ENCODE data around the gene WNT3.
A peak's percentile ranks its signal among the peaks of the same experiment; 100 is the strongest.
"Not testable (repeated sequence)": the region's sequence is repeated elsewhere in the genome, so short reads cannot be mapped to it uniquely, and the experiment has no call there.

Gene WNT3

GRCh38 chr17:46818316-46818928, at the start of gene WNT3:
WNT3 (minus strand) TSS chr17:46818692; CDS start chr17:46818597, 95 bp downstream.
- DNase-seq = no peak

DNA sequence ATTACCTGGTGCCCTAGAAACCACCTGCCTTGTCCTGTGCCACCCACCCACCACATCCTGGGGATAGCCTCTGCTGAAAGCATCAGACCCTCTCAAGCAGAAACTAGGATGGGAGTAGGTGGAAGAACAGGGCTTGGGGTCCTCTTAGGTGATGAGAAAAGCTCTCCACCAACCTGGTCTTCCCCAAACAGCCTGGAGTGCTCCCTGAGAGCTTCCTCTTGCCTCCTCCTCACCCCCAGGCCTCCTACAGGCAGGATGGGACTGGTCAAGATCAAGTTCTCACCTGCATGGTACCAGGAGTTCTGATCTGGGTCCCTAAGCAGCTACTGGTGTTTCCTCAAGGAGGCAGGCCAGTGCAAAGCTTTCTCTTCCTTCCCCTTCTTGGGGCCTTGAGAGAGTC, 48.3 kb upstream of the WNT3 start:
- no peak for DNase-seq

DNA sequence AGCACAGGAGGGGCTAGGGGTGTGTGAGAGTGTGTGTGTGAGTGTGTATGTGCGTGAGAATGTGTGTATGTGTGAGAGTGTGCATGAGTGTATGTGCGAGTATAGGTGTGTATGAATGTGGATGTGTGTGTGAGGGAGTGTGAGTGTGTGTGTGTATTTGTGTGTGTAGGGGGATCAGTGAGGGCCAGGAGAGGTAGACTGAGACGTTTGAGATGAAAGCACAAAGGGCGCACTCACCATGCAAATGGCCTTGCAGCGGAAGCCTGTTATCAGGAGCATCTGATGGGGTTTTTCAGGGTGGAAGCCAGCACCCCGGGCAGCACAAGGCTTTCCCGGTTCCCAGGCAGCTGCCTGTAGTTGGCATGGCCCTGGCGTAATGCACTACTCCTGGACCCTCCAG, 47.8 kb upstream of the WNT3 start:
- no peak for DNase-seq

GRCh38 chr17:46865100-46865499, 46.6 kb upstream of the WNT3 start:
- DNase-seq = no peak

GRCh38 chr17:46863383-46864121, 45.1 kb upstream of the WNT3 start:
- DNase-seq = no peak

GRCh38 chr17:46862949-46863348, 44.5 kb upstream of the WNT3 start:
- no peak for DNase-seq

- no peak for DNase-seq
Measured at GRCh38 chr17:46859996-46860395, 41.5 kb upstream of the WNT3 start.

GRCh38 chr17:46857600-46857999, 39.1 kb upstream of the WNT3 start:
- no peak for DNase-seq

DNA sequence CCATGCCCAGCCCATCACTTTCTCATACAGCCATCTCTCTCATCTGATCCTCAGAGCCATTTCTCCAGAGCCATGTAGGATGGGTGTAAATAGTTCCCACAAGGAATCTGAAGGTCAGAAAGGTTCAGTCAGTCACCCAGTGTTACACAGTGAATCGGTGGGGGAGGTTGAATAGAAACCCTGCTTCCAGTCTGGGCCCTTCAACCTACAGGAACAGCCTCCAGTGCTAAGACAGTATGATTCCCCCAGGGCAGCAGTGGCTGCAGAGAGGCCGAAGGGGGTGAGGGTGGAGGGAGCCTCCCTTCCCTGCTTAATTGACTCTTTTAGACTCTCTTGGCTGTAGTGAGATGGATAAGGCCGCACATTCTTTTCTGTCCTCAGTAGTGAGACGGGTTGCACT, 36.5 kb upstream of the WNT3 start:
- DNase-seq = no peak

GRCh38 chr17:46854515-46854914, 36.0 kb upstream of the WNT3 start:
- no peak for DNase-seq

DNA sequence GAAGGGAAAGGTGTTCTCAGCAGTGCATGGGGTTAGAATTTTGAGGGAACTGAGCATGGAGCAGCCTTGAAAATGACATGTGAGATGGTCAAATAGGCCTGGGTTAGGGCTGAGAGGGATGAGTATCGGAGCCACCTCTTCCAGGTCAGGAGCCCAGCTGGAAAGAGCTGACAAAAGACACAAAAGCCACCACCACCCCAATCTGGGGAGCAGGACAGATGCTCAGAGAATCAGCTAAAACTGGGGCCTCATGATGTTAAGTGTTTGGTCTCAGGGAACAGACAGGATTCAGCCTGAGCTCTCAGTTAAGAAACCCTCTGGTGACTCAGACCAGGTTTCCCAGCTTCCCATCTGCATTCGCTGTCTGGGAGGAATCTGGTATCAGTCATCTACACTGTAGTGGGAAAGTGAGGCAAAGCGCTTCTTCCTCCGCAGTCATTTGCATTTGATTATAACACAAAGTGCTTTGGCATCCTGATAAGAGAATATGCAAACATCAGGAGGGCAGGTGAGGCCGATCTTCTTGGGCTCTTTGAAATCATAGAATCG, 35.5 kb upstream of the WNT3 start:
- no peak for DNase-seq

DNA sequence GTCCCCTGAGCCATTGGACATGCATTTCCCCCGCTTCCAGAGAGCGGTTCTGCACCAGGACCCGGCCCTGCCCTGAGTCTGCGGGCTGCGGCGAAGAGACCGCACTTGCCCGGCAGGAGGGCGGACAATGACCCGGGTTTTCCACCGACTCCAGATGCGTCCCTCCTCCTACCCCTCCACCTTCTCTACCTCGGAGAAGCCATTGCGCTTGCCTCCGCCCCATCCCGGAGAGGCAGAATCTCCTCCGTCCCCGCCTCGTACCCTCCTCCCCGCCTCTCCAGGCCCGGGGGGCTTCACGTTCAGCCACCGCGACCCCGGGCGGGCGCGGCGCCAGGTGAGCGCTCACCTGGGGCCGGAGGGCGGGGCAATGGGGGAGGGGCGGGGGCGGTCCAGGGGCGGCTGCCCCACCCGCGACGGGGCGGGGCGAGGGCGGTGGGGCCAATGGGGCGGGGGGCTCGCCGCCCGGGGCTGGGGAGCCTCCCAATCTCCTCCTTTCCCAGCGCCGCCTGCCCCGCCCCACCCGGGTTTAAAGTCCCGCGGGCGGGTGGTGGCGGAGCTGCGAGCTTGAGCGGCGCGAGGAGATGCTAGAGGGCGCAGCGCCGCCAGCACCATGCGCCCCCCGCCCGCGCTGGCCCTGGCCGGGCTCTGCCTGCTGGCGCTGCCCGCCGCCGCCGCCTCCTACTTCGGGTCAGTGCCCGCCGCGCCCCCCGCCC, 32.7 kb upstream of the WNT3 start, which contains the start of gene WNT9B:
TSS of gene WNT9B (plus strand) at position 555 of the 713 bp plus-strand sequence. CDS start at position 611, 56 bp downstream.
- DNase-seq = peak; percentile 7

- DNase-seq = no peak
Measured at GRCh38 chr17:46850688-46851028, 32.2 kb upstream of the WNT3 start.

DNA sequence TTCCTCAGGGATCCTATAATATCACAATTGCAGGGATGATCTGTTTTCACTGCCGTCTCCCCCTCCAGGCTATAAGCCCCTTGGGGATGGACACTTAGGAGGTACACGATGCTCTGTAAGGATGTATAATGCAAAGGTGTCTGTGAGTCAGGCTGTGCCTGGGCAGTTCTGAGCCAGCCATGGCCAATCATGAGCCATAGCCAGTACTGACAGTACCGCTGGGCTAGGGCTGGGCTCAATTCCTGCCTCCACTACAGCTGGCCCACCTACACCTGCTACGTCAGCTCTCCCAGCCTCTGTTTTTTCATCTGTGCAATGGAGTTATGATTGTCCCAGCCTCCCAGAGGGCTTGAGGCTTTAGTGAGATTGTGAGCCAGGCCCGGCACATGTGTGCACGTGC, 30.0 kb upstream of the WNT3 start:
- DNase-seq = no peak

GRCh38 chr17:46847204-46848191, 29.0 kb upstream of the WNT3 start:
- no peak for DNase-seq

- no peak for DNase-seq
Measured at GRCh38 chr17:46842835-46843234, 24.3 kb upstream of the WNT3 start.

DNA sequence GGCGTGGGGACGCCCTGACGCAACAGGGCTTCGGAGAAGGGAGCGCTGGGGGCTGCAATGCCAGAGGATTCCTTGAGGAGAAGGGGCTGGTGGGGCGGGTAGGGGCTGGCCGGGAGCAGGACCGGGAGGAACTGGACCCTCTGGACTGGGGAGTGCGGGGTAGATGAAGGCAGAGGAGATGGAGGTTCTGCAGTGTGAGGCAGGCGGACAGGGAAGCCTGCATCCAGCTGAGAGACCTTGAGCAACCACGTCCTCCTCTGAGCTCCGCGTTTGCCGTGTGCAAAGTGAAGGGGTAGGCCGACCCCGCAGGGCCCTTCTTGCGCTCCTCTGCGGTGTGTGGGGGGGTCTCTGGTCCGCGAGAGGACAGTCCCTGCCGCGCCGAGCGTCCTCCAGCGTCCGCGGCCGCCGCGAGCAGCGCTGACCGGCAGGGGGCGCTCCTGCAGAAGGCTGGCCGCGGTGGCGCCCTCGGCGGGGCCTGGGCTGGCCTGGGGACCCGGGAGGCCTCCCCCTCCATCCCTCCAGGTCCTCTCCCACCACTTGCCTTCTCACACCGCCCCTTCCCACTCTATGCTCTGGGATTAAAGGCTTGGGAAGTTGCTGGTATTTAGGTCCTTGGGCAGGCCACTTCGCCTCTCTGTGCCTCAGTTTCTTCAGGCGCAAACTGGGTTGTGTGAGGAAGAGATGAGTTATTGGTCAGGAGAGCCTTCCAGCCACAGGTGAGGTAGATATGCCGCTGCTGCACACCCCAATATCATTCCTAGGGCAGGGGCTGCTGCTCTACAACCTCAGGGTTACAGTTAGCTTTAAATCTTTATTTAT, 23.3 kb upstream of the WNT3 start:
- DNase-seq = no peak

- DNase-seq = not testable (repeated sequence)
Measured at GRCh38 chr17:46840596-46840995, 22.1 kb upstream of the WNT3 start.

DNA sequence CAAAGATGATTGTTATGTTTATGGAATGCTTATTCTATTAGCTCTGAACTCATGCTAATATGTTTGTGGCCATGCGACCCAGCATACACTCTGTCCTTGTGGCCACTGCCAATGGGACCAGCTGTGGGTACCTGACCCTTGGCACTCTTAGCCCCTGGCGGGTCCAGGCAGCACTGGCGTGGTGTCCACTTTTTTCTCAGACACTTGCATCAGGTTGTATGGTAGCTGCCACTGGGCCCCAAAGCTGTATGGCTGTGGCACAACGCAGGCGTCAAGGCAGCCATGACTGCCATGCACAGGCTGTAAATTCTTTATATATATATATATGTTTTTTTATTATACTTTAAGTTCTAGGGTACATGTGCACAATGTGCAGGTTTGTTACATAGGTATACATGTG, 20.7 kb upstream of the WNT3 start:
- DNase-seq = no peak

GRCh38 chr17:46837521-46837920, 19.0 kb upstream of the WNT3 start:
- DNase-seq = no peak

DNA sequence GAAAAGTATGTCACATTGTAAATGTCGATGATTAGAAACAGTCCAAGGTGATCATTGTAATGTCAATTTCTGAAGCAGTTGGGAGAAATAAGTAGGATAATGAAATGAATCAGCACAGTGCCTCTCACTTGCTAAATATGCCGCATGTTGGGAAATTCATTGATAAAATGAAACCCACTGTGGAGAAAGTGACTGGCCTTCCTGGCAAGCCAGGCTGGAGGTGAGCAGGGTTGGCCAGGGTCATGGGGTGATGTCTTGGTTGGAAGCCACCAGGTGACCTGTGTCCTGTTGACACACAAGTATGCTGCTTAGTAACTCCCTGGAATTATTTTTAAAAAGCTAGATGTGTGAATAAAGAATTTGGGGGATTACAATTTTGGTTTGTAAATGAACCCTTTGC, 18.0 kb upstream of the WNT3 start:
- no peak for DNase-seq

GRCh38 chr17:46834846-46835245, 16.4 kb upstream of the WNT3 start:
- no peak for DNase-seq
